Body of pancreas (tissue), 4 donors: ENCODE measurements around the gene MMD2.

Experiments used
- CTCF ChIP-seq, 7 experiments: fragments of 450-650 bp in 4 of 7; fragments of 200-600 bp in 3 of 7; sonication (generic) in 3 of 7; IDR thresholded peaks; one replicate each; pipeline ENCODE4 v1.5.1; 2016 to 2019; ENCODE audit warnings: antibody characterized with exemption in 7 of 7
- POLR2A ChIP-seq, 3 donors: fragments of 450-650 bp; IDR thresholded peaks; one replicate each; pipeline ENCODE4 v1.6.1; 2016; ENCODE audit warnings: antibody characterized with exemption in 3 of 3, mild to moderate bottlenecking in 2 of 3

- TF ChIP-seq CTCF (IDR thresholded peaks at IDR 0.05): no peak
- no peak for TF ChIP-seq POLR2A (IDR thresholded peaks at IDR 0.05)
Observed at GRCh38 chr7:4959306-4959705, 319 bp upstream of the MMD2 start.
